ENCODE results near the gene FKBP3.
A peak's percentile ranks its signal among the peaks of the same experiment; 100 is the strongest.
"Not testable (repeated sequence)": the region's sequence is repeated elsewhere in the genome, so short reads cannot be mapped to it uniquely, and the experiment has no call there.

FKBP3 gene

DNA sequence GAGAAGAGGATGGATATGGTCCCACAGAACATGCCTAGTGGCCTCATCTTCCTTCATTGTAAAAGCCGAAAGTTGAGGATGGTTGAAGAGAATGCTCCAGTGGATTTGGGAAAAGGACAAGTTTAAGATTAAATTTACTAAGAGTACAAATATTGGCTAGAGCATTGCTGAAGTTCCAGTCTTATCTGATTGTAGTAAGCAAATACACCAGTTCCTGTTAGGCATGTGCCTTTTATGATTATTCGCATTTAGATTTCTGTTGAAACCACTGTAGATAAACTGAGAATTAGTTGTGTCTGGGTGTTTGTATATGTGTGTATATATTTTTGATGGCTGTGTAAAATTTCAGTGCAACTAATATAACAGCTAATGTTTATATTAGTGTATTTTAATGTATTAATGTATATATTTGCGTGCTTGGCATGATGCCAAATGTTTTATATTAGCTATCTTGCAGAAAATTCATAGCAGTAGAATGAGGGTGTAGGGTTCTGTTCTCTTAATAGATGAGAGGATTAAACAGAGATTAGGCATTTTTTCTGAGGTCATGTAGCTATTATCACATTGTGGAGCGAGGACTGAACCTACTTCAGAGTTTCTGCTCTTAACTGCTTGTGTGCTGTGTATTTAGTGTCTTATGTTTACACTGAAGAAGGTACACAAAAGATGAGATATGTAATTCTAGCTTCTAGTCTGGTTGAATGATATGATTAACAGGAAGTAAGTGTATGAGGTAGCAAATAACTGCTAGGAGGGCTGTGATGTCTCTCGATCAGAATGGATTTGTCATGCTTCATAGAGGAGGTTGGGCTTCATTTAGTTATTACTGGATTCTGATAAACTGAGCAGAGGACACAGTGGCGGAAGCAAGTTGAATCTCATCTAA is 21.1 kb downstream of the FKBP3 start:
- DNase-seq: no peak

DNA sequence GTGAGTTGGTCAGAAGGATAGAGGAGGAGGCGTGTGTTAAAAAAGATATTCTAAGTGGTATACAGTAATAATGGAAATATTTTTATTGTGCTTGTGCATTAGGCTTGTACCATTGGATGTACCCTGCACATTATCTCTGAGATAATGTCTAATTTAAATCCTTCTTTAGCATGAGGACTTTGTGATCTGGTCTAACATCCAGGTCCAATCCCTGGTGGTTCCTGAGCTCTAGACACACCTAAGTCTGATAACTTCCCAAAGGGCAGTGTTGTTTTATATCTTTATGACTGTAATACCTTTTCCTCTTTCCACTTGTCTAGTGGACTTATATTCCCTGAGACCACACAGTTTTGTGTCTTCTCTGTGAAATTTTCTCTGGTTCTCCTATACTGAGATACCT is 29.7 kb downstream of the FKBP3 start:
- no peak for DNase-seq

DNA sequence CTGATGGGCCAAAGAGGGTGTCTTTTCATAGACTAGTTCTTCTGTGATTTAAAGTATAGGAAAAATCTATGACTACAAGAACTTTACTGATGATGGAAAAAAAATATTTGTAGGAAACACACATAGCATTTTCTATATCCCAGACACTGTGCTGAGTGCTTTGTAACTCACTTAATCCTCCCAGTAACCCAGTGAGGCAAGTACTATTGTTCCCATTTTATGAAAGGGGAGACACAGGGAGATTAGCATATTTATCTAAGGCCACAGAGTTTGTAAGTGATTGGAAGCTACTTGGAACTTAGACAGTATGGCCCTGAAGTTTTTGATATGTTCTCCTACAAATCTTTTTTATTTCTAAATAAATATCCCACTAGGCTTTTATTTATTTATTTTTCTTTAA is 30.5 kb downstream of the FKBP3 start:
- DNase-seq: no peak

DNA sequence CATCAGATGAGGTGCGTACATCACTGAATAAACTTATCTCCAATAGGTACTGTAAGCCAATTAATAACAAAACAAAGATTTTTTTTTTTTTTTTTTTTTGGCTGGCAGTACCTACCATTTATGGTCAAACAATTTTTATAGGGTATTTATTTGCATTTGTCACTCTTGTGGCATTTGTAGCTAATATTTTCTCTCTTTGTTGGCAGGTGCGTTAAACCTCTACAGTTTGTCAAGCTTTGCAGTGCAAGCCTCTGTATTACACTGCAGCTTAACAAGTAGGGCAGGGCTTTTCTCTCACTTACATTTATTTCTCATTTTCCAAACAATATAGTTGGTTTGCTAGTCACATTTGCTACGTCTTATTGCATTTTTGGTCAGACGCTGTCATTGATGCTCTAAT is 38.1 kb downstream of the FKBP3 start:
- DNase-seq: no peak

DNA sequence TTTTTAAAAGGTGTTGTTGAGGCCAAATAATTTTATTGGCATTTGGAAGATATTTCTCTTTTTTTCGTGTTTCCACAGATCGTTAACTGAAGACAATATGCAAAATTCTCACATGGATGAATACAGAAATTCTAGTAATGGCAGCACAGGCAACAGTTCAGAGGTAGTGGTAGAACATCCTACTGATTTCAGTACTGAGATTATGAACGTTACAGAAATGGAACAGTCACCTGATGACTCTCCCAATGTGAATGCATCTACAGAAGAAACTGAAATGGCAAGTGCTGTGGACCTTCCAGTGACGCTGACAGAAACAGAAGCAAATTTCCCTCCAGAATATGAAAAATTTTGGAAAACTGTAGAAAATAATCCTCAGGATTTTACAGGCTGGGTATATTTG is 39.1 kb downstream of the FKBP3 start:
- DNase-seq: no peak

DNA sequence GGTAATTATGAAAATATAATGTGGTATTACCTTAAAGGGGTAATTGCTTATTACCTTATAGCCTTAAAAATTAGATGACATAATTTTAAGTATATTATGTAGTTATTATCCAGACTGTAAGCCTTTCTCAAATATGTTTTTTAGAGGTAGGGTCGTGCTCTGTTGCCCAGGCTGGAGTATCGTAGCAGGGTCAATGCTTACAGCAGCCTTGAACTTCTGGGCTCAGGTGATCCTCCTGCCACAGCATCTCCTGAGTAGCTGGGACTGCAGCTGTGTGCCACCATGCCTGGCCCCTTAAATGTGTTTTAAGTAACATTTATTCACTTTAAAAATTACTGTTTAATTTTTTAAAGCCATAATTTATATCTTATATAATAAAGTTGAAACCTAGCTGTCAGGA is 40.0 kb downstream of the FKBP3 start:
- no peak for DNase-seq

DNA sequence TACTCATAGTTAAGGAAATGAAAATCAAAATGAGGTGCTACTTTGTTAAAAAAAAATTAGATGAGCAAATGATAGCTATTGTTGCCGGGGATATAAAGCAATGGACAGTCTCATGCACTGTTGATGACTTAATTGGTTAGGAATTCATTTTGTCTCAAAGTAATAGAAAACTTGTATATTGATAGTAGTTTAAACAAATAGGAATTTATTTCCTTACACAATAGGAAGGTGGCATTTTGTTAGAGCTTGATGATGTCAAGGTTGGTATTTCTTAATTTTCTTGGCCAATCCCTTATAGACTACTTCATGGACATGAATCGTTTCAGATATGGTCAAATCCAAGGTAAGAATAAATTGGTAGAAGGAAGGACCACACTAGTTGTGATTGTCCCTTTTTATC is 42.6 kb downstream of the FKBP3 start:
- no peak for DNase-seq

DNA sequence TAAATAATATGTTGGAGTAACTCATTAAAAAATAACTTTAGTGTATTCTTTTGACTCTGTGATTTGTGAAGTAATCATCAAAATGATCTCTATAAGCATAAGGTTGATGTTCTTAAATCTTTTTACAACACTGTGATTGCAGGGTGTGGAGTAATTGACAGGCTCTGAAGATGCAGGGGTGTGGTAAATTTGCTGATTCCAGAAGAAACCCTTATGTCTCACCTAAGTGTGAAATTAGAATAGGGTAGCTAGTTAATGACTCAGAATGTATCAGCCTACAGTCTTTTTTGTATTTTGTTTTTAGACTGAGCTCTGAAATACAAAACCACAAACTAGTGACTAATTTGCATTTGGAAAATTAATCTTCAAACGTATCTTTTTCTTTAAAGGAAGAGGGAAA is 44.5 kb downstream of the FKBP3 start:
- DNase-seq: peak; percentile 33

DNA sequence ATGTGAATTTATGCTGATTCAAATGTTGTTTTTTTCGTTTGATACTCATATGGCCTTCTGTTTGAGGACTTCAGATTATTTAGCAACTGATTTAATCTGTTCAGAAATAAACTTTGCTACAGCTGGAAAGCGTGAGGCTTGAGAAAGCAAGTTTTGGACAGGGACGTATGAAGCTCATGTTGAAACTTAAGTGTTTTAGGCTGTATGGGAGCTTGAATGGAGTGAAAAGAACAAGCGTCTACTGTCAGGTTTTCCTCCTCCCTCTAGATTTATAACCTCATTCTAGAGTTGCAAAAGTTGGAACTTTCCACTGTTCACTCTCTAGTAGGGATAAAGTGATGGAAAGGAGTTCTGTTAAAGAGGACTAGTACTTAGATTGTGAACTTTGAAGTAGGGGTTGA is 49.3 kb downstream of the FKBP3 start:
- no peak for DNase-seq

DNA sequence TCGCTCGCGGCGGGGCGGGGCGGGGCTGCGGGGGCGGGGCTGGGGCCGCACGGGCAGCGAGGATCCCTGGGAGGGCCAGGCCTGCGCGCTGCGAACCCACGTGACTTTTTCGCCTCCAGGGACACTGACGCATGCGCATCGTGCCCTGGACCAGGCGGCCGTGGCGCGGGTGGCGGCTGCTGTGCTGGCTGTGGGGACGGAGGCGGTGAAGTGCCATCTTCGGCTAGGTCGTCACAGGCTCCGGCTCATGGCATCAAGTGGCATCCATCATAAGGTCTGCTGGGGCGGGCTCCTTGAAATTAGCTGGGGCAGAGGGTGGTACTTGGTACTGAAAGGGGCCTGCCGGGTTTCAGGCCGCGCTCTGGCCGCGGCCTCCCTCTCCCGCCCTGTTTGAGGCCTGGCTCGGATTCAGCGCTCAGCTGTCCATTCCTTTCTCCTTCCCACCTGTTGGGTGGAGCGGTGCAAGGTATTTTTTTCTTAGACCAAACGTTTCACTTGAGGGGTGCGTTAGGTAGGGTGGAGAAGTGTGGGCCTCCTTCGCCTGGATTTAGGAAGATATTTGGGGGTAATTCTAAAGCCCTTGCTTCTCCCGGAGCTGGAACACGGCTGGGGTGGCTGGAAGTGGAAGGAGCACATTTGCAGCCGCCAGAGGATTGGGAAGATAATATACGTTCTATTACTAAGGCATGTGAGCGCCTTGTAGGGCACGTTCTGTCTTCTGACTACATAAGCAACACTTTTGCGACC is 50.1 kb downstream of the FKBP3 start, which contains the start of gene PRPF39:
Gene PRPF39, plus strand, starts transcription at position 141 of the 747 bp plus-strand sequence. CDS start 11,124 bp downstream, outside the sequence.
- peak; percentile 96 for DNase-seq

DNA sequence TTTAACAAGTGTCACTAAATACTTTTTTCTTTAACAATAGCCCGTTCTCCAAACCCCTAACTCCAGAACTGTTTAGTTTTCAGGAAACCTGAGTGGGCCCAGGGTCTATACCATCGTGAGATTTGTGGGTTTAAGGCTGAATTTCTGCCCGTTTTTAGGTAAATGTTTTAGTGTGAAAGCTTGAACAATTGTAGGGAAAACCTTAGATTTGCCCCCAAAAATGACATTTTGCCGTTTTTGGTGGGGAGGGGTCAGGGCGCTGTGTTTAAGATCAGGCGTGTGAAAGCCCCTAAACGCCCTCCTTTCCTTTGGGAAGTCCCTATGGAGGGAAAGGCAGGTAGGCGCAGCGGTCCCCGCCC is 50.7 kb downstream of the FKBP3 start:
- no peak for DNase-seq

DNA sequence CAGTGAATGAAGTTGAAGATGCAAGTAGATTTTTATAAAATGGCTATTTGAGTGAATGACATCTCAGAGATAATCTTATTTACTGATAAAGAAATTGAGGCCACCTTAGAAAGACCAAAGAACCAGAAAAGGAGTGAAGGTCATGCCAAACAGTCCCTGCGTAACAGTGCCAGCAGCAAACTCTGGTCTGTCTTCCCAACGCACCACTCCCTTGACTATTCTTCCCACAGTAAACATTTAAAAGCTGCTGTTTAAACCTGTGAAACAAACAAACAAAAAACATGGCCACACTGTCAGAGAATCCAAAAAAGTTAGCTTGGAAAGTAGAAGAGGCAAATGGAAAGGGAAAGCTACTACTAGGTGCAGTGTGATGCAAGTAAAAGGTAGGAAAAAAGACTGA is 51.9 kb downstream of the FKBP3 start:
- no peak for DNase-seq

DNA sequence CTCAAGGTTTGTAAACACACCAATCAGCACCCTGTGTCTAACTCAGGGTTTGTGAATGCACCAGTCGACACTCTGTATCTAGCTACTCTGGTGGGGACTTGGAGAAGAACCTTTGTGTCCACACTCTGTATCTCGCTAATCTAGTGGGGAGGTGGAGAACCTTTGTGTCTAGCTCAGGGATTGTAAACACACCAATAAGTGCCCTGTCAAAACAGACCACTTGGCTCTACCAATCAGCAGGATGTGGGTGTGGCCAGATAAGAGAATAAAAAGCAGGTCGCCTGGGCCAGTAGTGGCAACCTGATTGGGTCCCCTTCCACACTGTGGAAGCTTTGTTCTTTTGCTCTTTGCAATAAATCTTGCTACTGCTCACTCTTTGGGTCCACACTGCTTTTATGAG is 53.2 kb downstream of the FKBP3 start:
- DNase-seq: not testable (repeated sequence)

DNA sequence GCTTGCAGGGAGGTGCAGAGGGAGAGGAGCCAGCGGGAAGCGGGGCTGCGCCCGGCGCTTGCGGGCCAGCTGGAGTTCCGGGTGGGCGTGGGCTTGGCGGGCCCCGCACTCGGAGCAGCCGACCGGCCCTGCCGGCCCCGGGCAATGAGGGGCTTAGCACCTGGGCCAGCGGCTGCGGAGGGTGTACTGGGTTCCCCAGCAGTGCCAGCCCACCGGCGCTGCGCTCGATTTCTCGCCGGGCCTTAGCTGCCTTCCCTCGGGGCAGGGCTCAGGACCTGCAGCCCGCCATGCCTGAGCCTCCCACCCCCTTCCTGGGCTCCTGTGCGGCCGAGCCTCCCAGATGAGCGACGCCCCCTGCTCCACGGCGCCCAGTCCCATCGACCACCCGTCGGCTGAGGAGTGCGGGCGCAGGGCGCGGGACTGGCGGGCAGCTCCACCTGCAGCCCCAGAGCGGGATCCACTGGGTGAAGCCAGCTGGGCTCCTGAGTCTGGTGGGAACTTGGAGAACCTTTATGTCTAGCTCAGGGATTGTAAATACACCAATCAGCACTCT is 53.8 kb downstream of the FKBP3 start:
- DNase-seq: not testable (repeated sequence)

DNA sequence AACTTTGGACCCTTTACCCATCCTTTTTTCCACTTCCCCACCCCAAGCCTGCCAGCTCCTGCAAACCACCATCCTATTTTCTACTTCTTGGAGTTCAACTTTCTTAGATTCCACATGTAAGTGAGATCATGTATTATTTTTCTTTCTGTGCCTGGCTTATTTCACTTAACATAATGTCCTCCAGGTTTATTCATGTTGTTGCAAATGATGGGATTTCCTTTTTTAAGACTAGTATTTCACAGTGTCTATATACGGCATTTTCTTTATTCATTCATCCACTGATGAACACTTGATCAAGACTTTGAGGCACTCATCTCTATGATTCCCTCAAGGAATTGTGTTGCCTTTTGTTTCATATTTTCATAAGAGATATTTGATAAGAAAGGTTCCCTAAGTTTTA is 56.0 kb downstream of the FKBP3 start:
- no peak for DNase-seq

DNA sequence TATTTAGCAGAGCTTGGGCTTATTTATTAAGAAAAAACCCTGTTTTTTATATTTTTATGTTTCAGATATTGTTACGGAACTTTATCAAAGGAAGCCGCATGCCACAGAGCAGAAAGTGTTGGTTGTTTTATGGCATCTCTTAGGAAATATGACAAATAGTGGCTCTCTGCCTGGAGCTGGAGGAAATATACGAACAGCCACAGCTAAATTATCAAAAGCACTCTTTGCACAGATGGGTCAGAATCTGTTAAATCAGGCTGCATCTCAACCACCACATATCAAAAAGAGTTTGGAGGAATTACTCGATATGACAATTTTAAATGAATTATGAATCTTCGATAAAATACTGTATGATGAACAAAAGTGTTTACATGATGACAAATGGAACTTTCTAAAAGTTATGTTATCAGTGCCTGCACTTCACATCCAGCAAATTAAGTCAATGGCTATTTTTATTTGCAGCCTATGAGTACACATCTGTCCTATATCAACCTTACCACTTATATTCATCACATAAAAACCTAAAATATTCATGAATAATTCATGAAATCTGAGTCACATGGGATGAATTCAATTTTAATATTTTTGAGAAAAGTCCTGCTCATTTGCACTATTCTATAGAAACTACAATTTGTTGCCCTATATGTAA is 60.9 kb downstream of the FKBP3 start:
- no peak for DNase-seq

DNA sequence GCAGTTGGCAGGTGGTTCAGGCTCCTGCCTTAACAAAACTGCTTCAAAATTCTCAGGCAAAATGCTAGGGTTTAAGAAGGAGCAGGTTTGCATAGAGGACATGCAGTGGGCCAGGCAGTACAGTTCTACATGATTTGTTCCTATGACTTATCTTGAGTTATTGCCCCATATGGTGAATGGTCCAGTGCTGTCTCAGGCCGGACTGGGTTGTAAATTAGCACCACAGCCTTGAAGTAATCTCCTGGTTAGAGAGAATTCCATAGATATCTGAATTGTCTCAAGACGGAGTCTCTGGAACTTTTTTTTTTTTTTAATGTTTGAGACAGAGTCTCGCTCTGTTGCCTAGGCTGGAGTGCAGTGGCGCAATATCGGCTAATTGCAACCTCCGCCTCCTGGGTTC is 62.2 kb downstream of the FKBP3 start:
- DNase-seq: no peak

DNA sequence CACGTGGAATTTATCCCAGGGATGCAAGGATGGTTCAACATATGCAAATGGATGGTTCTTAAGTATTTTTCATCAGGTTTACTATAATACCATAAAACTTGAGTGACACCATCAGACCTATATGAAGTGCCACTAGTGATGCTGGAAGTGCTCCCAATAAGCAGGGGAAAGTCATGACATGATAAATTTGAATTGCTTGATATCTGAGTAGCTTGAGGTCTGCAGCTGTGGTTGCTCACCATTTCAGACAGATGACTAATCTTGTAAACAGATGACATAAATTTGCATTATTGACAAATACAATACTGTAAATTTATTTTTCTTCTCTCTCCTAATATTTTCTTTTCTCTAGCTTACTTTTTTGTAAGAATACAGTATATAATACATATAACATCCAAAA is 64.1 kb downstream of the FKBP3 start:
- no peak for DNase-seq

DNA sequence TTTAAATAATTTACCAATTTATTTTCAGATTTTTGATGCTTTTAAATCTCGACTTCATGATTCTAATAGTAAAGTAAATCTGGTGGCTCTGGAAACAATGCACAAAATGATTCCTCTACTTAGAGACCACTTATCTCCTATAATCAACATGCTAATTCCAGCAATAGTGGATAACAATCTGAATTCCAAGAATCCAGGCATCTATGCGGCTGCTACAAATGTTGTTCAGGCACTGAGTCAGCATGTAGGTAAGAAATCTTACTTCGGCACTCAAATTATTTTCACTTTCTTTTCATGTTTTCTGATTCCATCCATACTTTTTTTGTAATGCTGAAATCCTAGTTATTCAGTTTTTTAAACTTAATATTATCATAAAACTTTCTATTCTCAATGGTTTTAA is 65.9 kb downstream of the FKBP3 start:
- no peak for DNase-seq

DNA sequence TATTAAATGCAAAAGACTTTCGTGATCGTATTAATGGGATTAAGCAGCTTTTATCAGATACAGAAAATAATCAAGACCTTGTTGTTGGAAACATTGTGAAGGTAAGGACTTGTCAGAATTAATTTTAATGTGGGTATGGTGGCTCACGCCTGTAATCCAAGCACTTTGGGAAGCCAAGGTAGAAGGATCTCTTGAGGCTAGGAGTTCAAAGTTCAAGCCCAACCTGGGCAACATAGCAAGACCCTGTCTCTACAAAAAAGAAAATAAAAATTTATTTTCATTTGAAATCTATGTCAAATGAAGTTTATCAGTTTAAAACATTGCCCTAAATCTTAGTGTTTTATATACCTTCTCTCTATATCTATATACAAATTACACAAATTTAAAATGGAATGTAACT is 67.6 kb downstream of the FKBP3 start:
- DNase-seq: no peak

DNA sequence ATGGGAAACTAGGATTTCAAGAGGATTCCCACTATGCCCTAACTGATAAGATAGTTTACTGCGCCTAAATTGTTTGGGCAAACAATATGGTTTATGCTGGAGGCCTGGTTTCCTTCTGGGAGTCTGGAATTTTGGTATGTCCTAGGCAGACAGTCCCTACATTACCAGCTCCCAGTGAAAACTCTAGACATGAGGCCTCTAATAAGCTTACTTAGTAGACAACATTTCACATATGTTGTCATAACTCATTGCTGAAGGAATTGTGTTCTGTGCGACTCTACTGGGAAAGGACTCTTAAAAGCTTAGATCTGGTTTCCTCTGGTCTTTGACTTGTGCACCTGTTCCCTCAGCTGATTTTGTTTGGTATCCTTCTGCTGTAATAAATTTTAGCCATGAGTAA is 68.3 kb downstream of the FKBP3 start:
- no peak for DNase-seq

Data from stimulated activated CD4-positive, alpha-beta T cell treated with anti-CD3 and anti-CD28 coated beads, Interleukin-4, amount 100 ng/mL, for 24 hours (primary cell).